HG03103 (cell line): ENCODE data around the gene FAAP100.

ENCODE experiments used
- ATAC-seq: cut with Tn5 transposase; IDR thresholded peaks from one replicate; pipeline ENCODE4 v1.9.1; 2021; ENCODE audit warnings: low read depth; ENCODE audit not compliant: unreplicated experiment

The FAAP100 gene

GRCh38 chr17:81492202-81492601 lies 60.0 kb downstream of the FAAP100 start:
- no peak for ATAC-seq

- ATAC-seq: no peak
Measured at GRCh38 chr17:81491761-81492160, 60.4 kb downstream of the FAAP100 start.

- no peak for ATAC-seq
Measured at GRCh38 chr17:81491181-81491581, 61.0 kb downstream of the FAAP100 start.

GRCh38 chr17:81489998-81490992 lies 61.9 kb downstream of the FAAP100 start:
- no peak for ATAC-seq
